NCI-H2107 treated with DMSO at 0.1 percent for 48 hours (cell line): Measurements from ENCODE around the gene BRI3.
"Not testable (repeated sequence)": the region's sequence is repeated elsewhere in the genome, so short reads cannot be mapped to it uniquely, and the experiment has no call there.

ENCODE experiments used
- DNase-seq: peaks from one replicate; lab custom pipeline; 2025; ENCODE audit not compliant: unreplicated experiment; lab: John Stamatoyannopoulos, UW

Gene BRI3

GRCh38 chr7:98309566-98309965 lies 28.1 kb downstream of the BRI3 start:
- DNase-seq = no peak

GRCh38 chr7:98312201-98312600 lies 30.7 kb downstream of the BRI3 start:
- DNase-seq = no peak

GRCh38 chr7:98314469-98314868 lies 33.0 kb downstream of the BRI3 start:
- no peak for DNase-seq

- no peak for DNase-seq
Observed at GRCh38 chr7:98315318-98315993, 34.0 kb downstream of the BRI3 start.

GRCh38 chr7:98315994-98316527 lies 34.6 kb downstream of the BRI3 start:
- not testable (repeated sequence) for DNase-seq

- DNase-seq = no peak
Observed at GRCh38 chr7:98317366-98318040, 36.0 kb downstream of the BRI3 start.

GRCh38 chr7:98319176-98319575 lies 37.7 kb downstream of the BRI3 start:
- no peak for DNase-seq

GRCh38 chr7:98321301-98321700 lies 39.8 kb downstream of the BRI3 start:
- no peak for DNase-seq

GRCh38 chr7:98322331-98323270 lies 41.1 kb downstream of the BRI3 start:
- DNase-seq = no peak

GRCh38 chr7:98323597-98324322 lies 42.3 kb downstream of the BRI3 start:
- no peak for DNase-seq

GRCh38 chr7:98324782-98325181 lies 43.3 kb downstream of the BRI3 start:
- DNase-seq = no peak

- DNase-seq = no peak
Observed at GRCh38 chr7:98329100-98329790, 47.8 kb downstream of the BRI3 start.

GRCh38 chr7:98329791-98330373 lies 48.4 kb downstream of the BRI3 start:
- no peak for DNase-seq

GRCh38 chr7:98330926-98331529 lies 49.5 kb downstream of the BRI3 start:
- no peak for DNase-seq

GRCh38 chr7:98334081-98334480 lies 52.6 kb downstream of the BRI3 start:
- DNase-seq = no peak

GRCh38 chr7:98335411-98335977 lies 54.0 kb downstream of the BRI3 start:
- DNase-seq = no peak

GRCh38 chr7:98338441-98338840 lies 57.0 kb downstream of the BRI3 start:
- DNase-seq = no peak

- no peak for DNase-seq
Observed at GRCh38 chr7:98339043-98339442, 57.6 kb downstream of the BRI3 start.

- DNase-seq = no peak
Observed at GRCh38 chr7:98341106-98341505, 59.6 kb downstream of the BRI3 start.
